Ammon's horn (tissue), 1 donor: ENCODE results near the gene MSMB.
"Not testable (repeated sequence)": the region's sequence is repeated elsewhere in the genome, so short reads cannot be mapped to it uniquely, and the experiment has no call there.

Experiments
- DNase-seq: peaks from one replicate; pipeline ENCODE4 v3.0.0-alpha.2; 2016; ENCODE audit warnings: low spot score

Gene MSMB

GRCh38 chr10:46046261-46046660 is at the start of gene MSMB:
MSMB (minus strand) TSS chr10:46046269; CDS start chr10:46046237, 32 bp downstream.
- DNase-seq = no peak

DNA sequence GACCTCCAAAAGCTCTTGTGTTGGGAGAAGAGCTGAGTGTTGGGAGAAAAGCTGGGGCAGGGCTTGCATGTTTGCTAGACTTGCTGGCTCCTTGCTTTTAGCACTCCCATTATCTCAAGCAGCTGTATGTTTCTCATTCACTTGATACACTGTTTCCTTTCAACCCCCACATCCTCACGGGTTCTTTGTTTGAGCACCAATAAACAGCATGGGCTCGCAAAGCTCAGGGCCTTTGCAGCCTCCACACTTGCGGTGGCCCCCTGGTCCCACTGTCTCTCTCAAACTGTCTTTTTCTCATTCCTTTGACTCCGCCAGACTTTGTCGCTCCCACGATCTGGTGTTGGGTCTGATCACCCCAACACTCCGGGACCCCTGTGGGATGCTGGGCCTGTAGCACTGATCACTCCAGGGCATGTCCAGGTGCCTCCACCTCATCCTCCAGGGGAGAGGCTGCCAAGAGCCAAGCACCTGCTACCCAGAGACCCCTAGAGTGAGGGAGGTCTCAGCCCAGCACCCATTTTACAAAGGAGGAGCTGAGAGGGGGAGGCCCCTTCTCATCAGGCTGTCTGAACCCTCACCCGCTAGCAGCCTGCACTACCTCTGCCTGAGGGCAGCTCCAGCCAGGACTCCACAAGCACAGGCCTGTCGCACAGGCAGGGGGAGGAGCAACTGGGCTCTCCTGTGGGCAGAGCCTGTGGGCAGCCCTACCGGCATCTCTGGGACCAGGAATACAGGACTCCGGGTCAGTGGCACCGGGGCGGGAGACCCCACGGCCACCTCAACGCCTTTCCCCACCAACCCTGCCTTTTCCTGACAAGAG is 49.1 kb upstream of the MSMB start:
- DNase-seq = no peak

- no peak for DNase-seq
Measured at GRCh38 chr10:46094197-46094500, 48.1 kb upstream of the MSMB start.

- not testable (repeated sequence) for DNase-seq
Measured at GRCh38 chr10:46093316-46094196, 47.5 kb upstream of the MSMB start.

DNA sequence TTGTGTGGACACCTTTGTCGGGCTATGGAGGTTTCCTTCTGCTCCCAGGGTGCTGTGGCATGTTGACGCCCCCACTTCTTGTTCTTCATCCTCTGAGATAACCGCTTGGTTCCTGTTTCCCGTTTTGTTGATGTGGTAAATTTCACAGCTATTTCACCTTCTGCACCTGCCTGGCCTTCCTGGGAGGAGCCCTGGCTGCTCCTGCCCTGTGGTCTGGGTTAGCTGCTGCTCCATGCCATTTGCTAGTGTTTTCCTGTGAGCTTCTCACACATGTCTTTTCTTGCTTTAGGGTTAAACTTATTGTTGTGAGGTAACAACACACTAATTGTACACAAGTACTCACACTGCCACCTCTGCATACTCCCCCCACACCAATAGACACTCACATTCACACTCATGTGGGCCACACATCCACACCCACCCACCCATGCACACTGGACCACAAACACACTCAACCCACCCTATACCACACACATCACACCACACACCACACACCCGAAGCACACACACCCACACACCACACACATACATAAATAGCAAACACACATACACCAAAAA is 46.5 kb upstream of the MSMB start:
- no peak for DNase-seq

DNA sequence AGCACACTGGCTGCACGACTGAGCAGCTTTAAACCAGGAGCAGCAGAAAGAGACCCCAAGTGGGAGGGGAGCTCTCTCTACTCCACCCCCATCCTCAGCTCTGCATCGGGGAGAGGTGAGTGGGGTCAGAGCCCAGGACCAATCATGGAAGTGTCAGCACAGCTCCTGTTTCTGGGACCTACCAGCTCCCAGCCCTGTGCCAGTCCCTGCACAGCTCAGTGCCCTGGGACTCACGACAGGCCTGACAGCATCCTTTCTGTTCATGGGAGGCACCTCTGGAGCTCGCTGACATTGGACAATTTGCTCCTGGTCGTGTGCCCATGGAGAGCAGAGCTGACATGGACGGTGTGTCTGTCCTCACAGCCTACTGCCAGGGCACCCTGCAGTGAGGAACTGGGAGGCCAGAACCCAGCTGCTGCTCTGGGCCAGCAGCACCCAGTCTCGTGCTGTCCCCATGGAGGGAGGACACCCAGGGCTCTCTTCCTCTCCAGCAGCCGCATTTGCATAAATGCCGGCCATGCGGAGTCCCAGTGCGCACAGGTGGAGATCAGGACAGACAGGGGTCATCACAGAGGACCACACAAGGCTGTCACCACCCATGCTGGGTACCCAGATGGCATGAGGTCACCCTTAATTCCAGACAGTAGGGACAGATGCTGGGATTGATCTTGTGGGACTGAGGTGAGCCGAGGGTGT is 45.9 kb upstream of the MSMB start:
- no peak for DNase-seq

- no peak for DNase-seq
Measured at GRCh38 chr10:46091080-46091827, 45.2 kb upstream of the MSMB start.

DNA sequence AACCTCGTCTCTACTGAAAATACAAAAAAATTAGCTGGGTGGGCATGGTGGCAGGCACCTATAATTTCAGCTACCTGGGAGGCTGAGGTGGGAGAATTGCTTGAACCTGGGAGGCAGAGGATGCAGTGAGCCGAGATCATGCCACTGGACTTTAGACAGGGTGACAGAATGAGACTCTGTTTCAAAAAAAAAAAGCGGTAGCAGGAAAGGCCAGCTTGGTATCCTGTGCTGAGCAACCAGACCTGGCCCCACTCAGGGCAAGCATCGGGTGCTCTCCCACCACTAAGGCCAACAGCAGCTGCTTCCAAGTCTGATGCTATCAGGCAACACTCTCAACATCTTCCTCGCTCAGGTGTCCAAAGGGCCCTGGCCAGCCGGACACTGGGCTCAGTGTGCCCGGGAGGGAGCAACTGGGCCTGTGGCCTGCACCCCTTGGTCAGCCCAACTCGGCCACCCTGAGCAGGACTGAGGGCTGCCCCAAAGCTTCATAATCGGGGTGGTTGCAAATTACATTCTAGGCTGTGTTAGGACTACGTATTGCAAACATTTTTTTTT is 44.3 kb upstream of the MSMB start:
- DNase-seq = no peak

GRCh38 chr10:46087381-46087780 is 41.3 kb upstream of the MSMB start:
- not testable (repeated sequence) for DNase-seq

DNA sequence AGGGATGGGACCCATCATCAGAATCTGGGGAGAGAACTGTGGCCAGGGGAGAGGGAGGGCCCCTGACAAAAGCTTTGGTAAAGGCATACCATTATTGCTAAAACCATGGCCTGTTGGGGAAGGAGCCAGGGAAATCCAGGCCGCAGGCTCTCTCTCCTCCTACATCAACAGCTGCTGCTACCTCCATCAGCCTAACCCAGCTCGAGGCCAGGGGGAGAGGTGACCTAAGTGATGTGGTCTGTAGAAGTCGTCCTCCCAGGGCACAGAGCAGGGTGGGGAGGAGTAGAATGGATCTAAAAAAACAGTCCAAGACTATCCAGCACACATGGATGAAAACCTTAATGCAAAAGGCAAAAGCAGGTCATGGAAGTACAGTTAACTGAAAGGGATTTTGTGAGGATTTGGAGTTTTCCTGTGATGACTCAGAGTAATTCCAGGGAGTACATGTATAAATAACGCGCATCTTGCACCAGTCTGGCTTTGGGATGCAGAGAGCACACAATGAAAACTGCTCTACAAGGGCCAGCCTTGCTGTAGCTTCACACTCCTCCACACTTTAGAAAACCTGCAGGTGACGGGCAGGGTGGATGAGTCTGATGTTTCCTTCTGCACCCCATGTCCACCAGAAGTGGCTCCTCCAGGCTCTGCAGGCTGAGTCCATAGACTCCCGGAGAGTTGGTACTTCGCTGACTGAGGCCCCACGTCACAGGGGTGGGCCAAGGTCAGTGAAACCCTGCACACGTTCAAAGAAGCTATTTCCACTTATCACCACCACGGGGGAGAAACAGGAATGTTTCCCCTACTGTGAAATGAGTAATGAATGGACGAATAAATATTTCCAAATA is 38.5 kb upstream of the MSMB start:
- no peak for DNase-seq

GRCh38 chr10:46080886-46081285 is 34.8 kb upstream of the MSMB start:
- no peak for DNase-seq

DNA sequence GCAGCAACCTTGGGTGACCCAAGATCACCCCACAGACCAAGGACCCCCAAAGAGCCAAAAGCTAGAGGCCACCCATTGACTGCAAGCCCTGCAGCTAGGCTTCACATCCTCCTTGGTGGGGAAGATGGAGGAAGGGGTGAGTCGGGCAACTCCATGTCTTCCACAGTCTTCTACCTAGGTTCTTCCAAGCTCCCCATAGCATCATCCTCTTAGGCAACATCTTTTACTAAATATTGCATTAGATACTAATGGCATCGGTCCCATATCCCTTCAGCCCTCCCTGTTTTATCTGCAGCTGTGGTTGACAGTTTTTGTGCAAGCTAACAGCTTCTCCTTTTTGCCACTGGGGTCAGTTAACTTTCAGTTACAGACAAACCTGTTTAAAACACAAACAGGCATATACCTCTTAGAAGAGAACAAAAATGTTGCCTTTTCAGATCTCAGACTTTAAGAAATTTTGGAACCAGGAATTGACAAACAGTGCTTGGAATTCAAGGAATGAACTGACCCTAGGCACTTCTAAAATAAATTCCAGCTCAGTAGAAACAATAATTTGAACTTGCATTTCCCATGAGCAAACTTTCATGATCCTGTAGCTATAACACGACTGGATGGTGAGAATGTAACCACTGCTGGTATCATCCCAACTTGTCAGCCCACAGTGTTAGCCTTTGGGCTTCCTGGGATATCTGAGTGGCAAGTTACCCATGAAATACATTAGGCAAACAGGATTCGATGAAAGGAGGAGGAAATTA is 33.9 kb upstream of the MSMB start:
- DNase-seq = no peak

DNA sequence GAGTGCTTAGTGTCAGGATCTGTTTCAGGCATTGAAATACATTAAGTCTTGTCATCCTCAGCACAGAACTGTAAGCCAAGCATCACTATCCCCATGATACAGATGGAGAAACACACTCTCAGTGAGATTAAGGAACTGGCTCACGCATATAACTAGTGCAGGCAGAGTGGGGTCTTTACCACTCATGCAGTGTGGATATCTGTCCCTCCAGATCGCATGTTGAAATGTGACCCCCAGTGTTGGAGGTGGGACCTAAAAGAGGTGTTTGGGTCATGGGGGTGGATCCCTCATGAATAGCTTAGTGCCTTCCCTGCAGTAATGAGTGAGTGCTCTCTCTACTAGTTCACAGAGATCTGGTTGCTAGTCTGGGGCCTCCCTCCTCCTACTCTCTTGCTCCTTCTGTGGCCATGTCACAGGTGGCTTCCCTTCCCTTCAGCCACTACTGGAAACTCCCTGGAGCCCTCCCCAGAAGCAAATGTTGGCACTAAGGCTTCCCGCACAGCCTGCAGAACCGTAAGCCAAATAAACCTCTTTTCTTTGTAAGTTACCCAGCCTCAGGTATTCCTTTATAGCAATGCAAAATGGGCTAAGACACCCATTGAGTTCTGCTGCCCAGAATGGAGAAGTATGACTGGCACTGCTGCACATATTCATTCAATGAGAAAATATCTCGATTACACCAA is 31.8 kb upstream of the MSMB start:
- DNase-seq = no peak

- no peak for DNase-seq
Measured at GRCh38 chr10:46077141-46077554, 31.1 kb upstream of the MSMB start.

DNA sequence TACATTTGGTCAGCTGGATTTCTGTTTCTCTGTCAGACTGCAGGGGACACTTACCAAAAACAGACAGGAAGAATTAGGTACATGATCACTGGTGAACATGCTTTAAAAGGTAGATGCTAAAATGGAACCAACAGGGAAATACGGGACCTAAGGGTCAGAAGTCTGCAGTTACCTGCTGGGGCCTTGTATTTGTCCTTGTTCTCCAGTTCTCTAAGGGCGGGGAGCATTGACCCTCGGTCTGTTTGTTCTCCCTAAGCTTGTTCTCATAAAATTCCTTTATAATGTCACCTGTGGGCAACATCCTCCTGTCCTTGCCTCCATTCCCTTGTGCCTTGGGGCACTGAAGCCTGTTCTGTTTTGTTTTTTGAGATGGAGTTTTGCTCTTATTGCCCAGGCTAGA is 29.8 kb upstream of the MSMB start:
- no peak for DNase-seq

DNA sequence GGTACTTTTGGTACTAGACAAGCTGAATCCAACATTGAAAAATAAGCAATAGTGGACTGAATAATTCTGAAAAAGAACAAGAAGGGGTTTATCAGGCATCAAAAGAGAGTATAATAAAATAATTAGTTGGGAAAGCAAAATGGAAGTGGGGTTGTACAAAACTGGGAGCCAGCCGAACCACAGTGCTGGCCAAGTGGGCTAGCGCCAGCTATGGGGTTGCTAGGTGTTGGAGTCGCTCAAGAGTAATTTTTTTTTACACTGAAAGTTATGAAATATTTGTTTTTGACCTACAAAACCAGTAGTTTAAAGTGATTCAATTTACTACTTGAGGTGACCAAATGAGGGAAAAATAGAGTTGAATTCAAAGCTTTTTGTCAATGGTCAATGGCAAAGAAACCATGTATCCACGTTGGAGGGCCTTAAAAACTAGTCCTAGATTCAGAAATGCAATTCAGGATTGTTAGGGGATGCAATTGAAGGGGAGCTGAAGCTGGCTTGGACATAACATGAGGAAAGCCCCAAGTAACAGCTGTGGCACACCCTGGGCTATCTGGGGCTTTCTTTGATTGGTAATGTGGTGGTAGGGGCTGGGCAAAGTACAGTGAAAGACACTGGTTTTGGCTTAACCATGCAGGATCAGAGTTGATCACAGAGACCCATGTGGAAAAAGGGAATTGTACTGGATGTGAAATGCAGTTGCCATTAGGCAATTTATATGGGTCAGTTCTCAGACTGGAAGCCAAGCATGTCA is 28.3 kb upstream of the MSMB start:
- no peak for DNase-seq

GRCh38 chr10:46073564-46073963 is 27.5 kb upstream of the MSMB start:
- no peak for DNase-seq

DNA sequence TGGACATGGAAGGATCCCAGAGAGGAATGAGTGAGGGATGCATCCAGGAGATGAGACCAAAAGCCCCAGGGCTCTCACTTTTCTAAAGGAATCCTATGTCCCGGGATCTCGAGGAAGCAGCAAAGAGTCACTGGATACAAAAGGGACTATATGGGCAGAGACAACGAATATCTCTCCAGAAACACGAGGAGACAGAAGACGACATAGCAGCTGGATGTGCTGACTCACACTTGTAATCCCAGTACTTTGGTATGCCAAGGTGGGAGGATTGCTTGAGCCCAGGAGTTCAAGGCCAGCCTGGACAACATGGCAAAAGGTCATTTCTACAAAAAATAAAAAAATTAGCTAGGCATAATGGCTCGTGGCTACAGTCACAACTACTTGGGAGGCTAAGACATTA is 24.7 kb upstream of the MSMB start:
- no peak for DNase-seq
